Activated gamma-delta T cell treated with Interleukin-2 at 50 U/mL for 16 hours (primary cell): ENCODE measurements around the gene VCX3A.
"Not testable (repeated sequence)": the region's sequence is repeated elsewhere in the genome, so short reads cannot be mapped to it uniquely, and the experiment has no call there.

Experiments used
- DNase-seq: peaks from one replicate; pipeline ENCODE4 v3.0.0-alpha.2; 2020

The VCX3A gene

GRCh38 chrX:6535018-6535417 lies at the start of gene VCX3A:
VCX3A (minus strand) TSS chrX:6535118; CDS start chrX:6534497, 621 bp downstream.
- DNase-seq = not testable (repeated sequence)

- no peak for DNase-seq
These were observed 39.8 kb upstream of the VCX3A start for GRCh38 chrX:6574762-6575161.

GRCh38 chrX:6568031-6568430 lies 33.1 kb upstream of the VCX3A start:
- DNase-seq = no peak

GRCh38 chrX:6558979-6559378 lies 24.1 kb upstream of the VCX3A start:
- no peak for DNase-seq

- DNase-seq = no peak
These were observed 22.8 kb upstream of the VCX3A start for GRCh38 chrX:6557690-6558089.

GRCh38 chrX:6550999-6551398 lies 16.1 kb upstream of the VCX3A start:
- DNase-seq = no peak

GRCh38 chrX:6545712-6546111 lies 10.8 kb upstream of the VCX3A start:
- no peak for DNase-seq

GRCh38 chrX:6526564-6527136 lies 8.3 kb downstream of the VCX3A start:
- no peak for DNase-seq

- DNase-seq = no peak
These were observed 17.5 kb downstream of the VCX3A start for GRCh38 chrX:6517376-6517775.

- no peak for DNase-seq
These were observed 28.5 kb downstream of the VCX3A start for GRCh38 chrX:6506444-6506843.

- no peak for DNase-seq
These were observed 29.0 kb downstream of the VCX3A start for GRCh38 chrX:6505960-6506359.

GRCh38 chrX:6500719-6501118 lies 34.2 kb downstream of the VCX3A start:
- DNase-seq = no peak

- no peak for DNase-seq
These were observed 36.6 kb downstream of the VCX3A start for GRCh38 chrX:6498324-6498723.
